BE2C (cell line): ENCODE measurements around the gene SLC22A23.
A peak's percentile ranks its signal among the peaks of the same experiment; 100 is the strongest.

ENCODE experiments used
- DNase-seq: peaks from one replicate; pipeline ENCODE4 v3.0.0-alpha.2; 2020
- H3K27me3 ChIP-seq: fragments of 250-450 bp; sonication (Bioruptor Pico); 2 replicates; pipeline ENCODE4 v1.5.1; 2020; ENCODE audit warnings: mild to moderate bottlenecking
- H3K36me3 ChIP-seq: fragments of 250-450 bp; sonication (Bioruptor Pico); 2 replicates; pipeline ENCODE4 v1.5.1; 2020; ENCODE audit warnings: mild to moderate bottlenecking
- H3K4me1 ChIP-seq: fragments of 250-450 bp; sonication (Bioruptor Pico); 2 replicates; pipeline ENCODE4 v1.5.1; 2020
- H3K4me3 ChIP-seq: 2 replicates; pipeline ENCODE4 v1.5.1; 2011; ENCODE audit warnings: low read depth, low read length
- H3K9me3 ChIP-seq: fragments of 250-450 bp; sonication (Bioruptor Pico); 2 replicates; pipeline ENCODE4 v1.5.1; 2020
- CTCF ChIP-seq: IDR thresholded peaks from 2 replicates; pipeline ENCODE4 v1.5.1; 2012; ENCODE audit warnings: mild to moderate bottlenecking, low read depth, low read length

The SLC22A23 gene

GRCh38 chr6:3337521-3338350, 119.1 kb downstream of the SLC22A23 start:
- Histone ChIP-seq H3K36me3 (no peaks in the 10 kb centered on the region), H3K4me1 (no peaks in the 10 kb centered on the region), H3K9me3 (no peaks in the 10 kb centered on the region), H3K27me3 (0 out of 2 replicates have a peak, but pooled peaks cover 2% of the 10 kb centered on the region), H3K4me3 (no peak overlapping the region)
- DNase-seq, result no peak
- no peak for TF ChIP-seq CTCF

- TF ChIP-seq CTCF, result no peak
- H3K27me3 ChIP-seq, result 0 out of 2 replicates have a peak, but pooled peaks cover 2% of the 10 kb centered on the region
- H3K4me1 ChIP-seq, result no peaks in the 10 kb centered on the region
- no peaks in the 10 kb centered on the region for H3K36me3 ChIP-seq
- H3K9me3 ChIP-seq, result no peaks in the 10 kb centered on the region
- no peak overlapping the region for H3K4me3 ChIP-seq
- DNase-seq, result no peak
Measured at GRCh38 chr6:3336859-3337515, 119.9 kb downstream of the SLC22A23 start.

- H3K4me1 ChIP-seq, result no peaks in the 10 kb centered on the region
- DNase-seq, result no peak
Measured at GRCh38 chr6:3336066-3336786, 120.6 kb downstream of the SLC22A23 start.

GRCh38 chr6:3335169-3335568, 121.7 kb downstream of the SLC22A23 start:
- Histone ChIP-seq H3K36me3 (no peaks in the 10 kb centered on the region), H3K4me3 (no peak overlapping the region), H3K27me3 (0 out of 2 replicates have a peak, but pooled peaks cover 2% of the 10 kb centered on the region), H3K4me1 (no peaks in the 10 kb centered on the region), H3K9me3 (no peaks in the 10 kb centered on the region)
- TF ChIP-seq CTCF, result no peak
- no peak for DNase-seq

More at GRCh38 chr6:3336066-3336786, 120.6 kb downstream of the SLC22A23 start:
- Histone ChIP-seq H3K9me3 (no peaks in the 10 kb centered on the region), H3K36me3 (no peaks in the 10 kb centered on the region), H3K27me3 (0 out of 2 replicates have a peak, but pooled peaks cover 2% of the 10 kb centered on the region), H3K4me3 (no peak overlapping the region)
- TF ChIP-seq CTCF, result no peak

- Histone ChIP-seq H3K4me1 (no peaks in the 10 kb centered on the region), H3K36me3 (no peaks in the 10 kb centered on the region), H3K4me3 (no peak overlapping the region), H3K27me3 (0 out of 2 replicates have a peak, but pooled peaks cover 2% of the 10 kb centered on the region), H3K9me3 (no peaks in the 10 kb centered on the region)
- no peak for TF ChIP-seq CTCF
- DNase-seq, result peak; percentile 57
Measured at GRCh38 chr6:3334555-3334954, 122.3 kb downstream of the SLC22A23 start.
